Activated CD4-positive, alpha-beta T cell treated with anti-CD3 and anti-CD28 coated beads for 36 hours (primary cell): ENCODE data around the gene GLO1. TPM values are rescaled to one million over a fixed set of nuclear protein-coding genes. Genes with fewer than 3 reads are reported as not detected.

Experiments
- ATAC-seq: fragments of 200-7000 bp; cut with Tn5 transposase; one replicate; pipeline ENCODE4 v1.10.0; 2021; ENCODE audit warnings: mild to moderate bottlenecking, moderate library complexity
- CTCF ChIA-PET: fragments of 350-600 bp; sonication (Branson Sonifier 250); formaldehyde crosslinking; loops from one replicate; lab custom pipeline; 2021; ENCODE audit warnings: antibody characterized with exemption; lab: Charles Lee
- POLR2A ChIA-PET: fragments of 350-600 bp; sonication (Branson Sonifier 250); formaldehyde crosslinking; loops from one replicate; lab custom pipeline; 2021; ENCODE audit warnings: antibody characterized with exemption, inconsistent platforms; lab: Charles Lee
- DNase-seq: peaks from one replicate; pipeline ENCODE4 v3.0.0-alpha.2; 2020
- H3K27ac Mint-ChIP-seq: one replicate; pipeline ENCODE4 v1.8.0; 2021; ENCODE audit warnings: mixed read lengths
- H3K27me3 Mint-ChIP-seq: one replicate; pipeline ENCODE4 v1.8.0; 2021; ENCODE audit warnings: mixed read lengths
- H3K36me3 Mint-ChIP-seq: one replicate; pipeline ENCODE4 v1.8.0; 2021; ENCODE audit warnings: low read depth, mixed read lengths
- H3K4me1 Mint-ChIP-seq: one replicate; pipeline ENCODE4 v1.8.0; 2021; ENCODE audit warnings: mixed read lengths
- H3K4me3 Mint-ChIP-seq: one replicate; pipeline ENCODE4 v1.8.0; 2021; ENCODE audit warnings: mild to moderate bottlenecking, moderate library complexity, mixed read lengths
- H3K9me3 Mint-ChIP-seq: one replicate; pipeline ENCODE4 v1.8.0; 2021; ENCODE audit warnings: low read depth, mixed read lengths
- intact Hi-C, 2 experiments: fragments of 100-400 bp; cut with DNase I in 1 of 2; cut with micrococcal nuclease in 1 of 2; formaldehyde crosslinking; loops; one replicate each; pipeline versions ENCODE4 v1.14.2 to v1.15.1; 2022 to 2024; cut with DNase I, micrococcal nuclease
- total RNA-seq, 2 experiments: library from RNA; stranded (reverse); gene quantifications; one replicate each; pipeline ENCODE4 v1.2.3, GENCODE V29; 2021

GLO1 gene
- 100 to 1,000 TPM; 150 to 152 TPM for total RNA-seq

DNA sequence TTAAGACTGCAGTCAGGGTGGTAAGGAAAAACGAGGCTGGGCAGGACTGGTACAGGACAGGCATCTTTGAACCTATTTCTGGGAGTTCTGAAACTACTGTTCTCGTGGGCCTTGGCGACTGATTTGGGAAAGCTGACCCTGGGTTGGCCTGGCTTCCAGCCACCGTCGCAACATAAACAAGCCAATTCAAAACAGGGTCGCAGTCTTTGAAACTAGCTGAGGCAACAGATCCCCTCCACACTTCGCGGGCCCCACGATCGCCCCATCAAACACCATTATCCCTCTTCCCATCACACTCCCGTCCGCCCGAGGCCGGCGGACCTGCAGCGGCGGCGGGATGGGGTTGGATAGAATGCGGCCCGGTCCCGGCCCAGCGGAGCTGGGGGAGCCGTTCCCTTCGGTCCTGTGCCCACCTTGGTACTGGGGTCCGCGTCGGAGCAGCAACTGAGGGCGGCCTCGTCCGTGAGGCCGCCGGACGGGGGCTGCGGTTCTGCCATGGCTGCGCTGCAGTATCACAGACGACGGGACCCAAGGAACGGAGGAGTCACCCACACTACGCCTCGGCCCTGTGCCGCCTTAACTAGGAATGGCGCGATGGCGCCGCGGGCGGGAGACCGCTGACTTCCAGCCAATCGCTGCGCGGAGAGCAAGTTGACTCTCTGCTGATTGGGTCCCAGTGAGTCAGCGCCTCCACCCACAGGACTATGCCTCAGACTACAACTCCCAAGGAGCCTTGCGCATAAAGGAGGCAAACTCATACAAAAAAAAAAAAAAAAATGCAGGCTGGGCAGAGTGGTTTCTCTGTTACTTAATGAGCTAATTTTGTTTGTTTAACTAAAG is at the start of gene GLO1:
GLO1 (minus strand) TSS at position 588 of the 840 bp plus-strand sequence; CDS start at position 497, 91 bp downstream.
- H3K4me3 Mint-ChIP-seq: peak within 1 kb of the TSS; percentile 96
- ChIA-PET POLR2A (interaction anchor here (0.6 to 1.6 kb wide), 11 partner anchors 11 to 1247 kb away, joined by 3 to 14 read pairs (median 3); no protein-coding TSS in a partner anchor), CTCF (interaction anchor here (0.6 to 1.9 kb wide), 2 partner anchors 11 to 1008 kb away, joined by 3 to 6 read pairs; no protein-coding TSS in a partner anchor)
- intact Hi-C loops: loop anchor here (1.0 to 5.0 kb wide), 7 partner anchors 62 to 1269 kb away; partner anchors contain the start of genes BTBD9 (in 1 of the 2), CMTR1 (in 1 of the 2), KCNK5 (in 1 of the 2) and ZFAND3 (in 1 of the 2)
- H3K9me3 Mint-ChIP-seq: peaks cover 16% of the 10 kb centered on the region
- H3K36me3 Mint-ChIP-seq: peaks cover 44% of the 10 kb centered on the region
- H3K27ac Mint-ChIP-seq: peak within 1 kb of the TSS; percentile 98
- H3K4me1 Mint-ChIP-seq: peaks cover 38% of the 10 kb centered on the region
- peak; percentile 98 for DNase-seq
- peak; percentile 100 for ATAC-seq
- H3K27me3 Mint-ChIP-seq: peaks cover 3% of the 10 kb centered on the region

DNA sequence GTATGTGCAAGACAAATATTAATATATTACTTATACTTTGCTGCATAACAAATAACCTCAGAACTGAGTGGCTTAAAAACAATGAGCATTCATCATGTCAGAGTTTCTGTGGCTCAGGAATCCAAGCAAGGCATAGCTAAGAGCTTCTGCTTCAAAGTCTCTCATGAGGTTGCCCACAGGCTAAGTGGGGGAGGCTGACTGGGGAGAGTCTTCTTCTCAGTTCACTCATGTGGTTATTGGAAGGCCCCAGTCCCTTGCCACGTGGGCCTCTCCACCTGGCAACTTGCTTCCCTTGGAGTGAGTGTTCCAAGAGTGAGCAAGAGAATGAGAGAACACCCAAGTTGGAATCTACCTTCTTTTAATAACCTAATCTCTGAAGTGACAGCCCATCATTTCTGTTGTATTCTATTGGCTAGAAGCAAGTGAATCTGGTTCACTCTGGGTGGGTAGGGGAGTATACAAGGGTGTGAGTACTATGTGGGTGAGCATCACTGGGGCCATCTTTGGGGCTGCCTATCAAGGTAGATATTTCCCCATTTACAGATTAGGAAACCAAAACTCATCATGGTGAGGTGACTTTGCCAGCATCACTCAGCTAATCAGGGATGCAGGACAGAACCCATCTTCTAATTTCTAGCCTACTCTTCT is 48.1 kb upstream of the GLO1 start:
- H3K9me3 Mint-ChIP-seq: no peaks in the 10 kb centered on the region
- no peak overlapping the region for H3K27ac Mint-ChIP-seq
- H3K4me1 Mint-ChIP-seq: peaks cover 21% of the 10 kb centered on the region
- intact Hi-C loops: no loop called here
- ATAC-seq: peak; percentile 63
- H3K4me3 Mint-ChIP-seq: no peak overlapping the region
- no peaks in the 10 kb centered on the region for H3K36me3 Mint-ChIP-seq
- POLR2A ChIA-PET: no interaction called here
- peaks cover 4% of the 10 kb centered on the region for H3K27me3 Mint-ChIP-seq
- peak; percentile 53 for DNase-seq
- CTCF ChIA-PET: no interaction called here

DNA sequence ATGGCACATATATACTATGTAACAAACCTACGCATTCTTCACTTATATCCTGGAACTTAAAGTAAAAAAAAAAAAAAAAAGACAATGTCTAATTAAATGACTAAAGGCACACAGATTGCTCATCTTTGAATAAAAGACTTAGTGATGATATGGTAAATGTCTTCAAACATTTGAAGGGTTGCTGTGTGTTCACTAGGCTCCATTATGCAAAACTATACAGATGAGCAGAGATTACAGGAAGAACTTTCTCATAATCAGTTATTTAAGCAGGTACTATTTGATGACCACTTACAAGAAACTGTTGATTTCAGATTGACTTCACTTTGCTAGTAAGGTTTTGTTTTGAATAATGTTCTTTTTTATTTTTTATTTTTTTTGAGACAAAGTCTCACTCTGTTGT is 46.5 kb upstream of the GLO1 start:
- ChIA-PET POLR2A (no interaction called here), CTCF (no interaction called here)
- Mint-ChIP-seq H3K27ac (no peak overlapping the region), H3K4me3 (no peak overlapping the region), H3K9me3 (no peaks in the 10 kb centered on the region), H3K36me3 (no peaks in the 10 kb centered on the region), H3K27me3 (peaks cover 10% of the 10 kb centered on the region), H3K4me1 (peaks cover 10% of the 10 kb centered on the region)
- intact Hi-C loops: no loop called here
- DNase-seq: no peak
- peak; percentile 26 for ATAC-seq

DNA sequence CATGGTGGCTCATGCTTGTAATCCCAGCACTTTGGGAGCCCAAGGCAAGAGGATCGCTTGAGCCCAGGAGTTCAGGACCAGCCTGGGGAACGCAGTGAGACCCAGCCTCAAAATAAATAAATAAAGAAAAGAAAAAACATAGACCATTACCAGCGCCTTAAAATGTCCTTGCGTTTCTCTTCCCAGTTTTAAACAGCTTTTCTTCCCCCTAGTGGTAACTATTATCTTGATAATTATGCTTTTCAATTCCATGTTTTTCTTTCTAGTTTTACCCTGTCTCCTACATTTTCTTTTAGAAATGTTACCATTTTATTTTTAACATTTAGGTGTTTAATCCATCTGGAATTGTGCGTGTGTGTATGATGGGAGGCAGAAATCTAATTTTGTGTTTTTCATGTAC is 36.6 kb upstream of the GLO1 start:
- CTCF ChIA-PET: interaction anchor here (1.1 to 1.4 kb wide), 2 partner anchors 13 to 18 kb away, joined by 3 to 4 read pairs; no protein-coding TSS in a partner anchor

DNA sequence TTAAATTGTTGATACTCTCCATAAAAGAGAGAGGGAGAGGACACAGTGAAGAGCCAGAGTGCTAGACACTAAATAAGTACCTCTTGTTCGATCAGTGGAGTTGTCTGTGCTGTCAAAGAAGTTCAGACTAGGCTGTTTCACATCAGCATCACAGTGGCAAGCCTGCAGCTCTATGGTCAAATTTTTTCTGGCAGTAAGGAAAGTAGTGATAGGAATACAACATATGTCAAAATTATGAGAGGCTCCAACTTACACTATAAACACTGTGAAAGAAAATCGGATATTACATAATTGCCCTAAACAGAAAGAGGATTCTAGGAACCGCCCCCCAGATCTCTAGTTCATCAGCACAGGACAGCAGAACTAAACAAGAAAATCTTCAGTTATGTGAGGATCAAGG is 35.3 kb upstream of the GLO1 start:
- ATAC-seq: no peak
- intact Hi-C loops: no loop called here
- no peak for DNase-seq
- POLR2A ChIA-PET: no interaction called here
- Mint-ChIP-seq H3K4me1 (no peaks in the 10 kb centered on the region), H3K36me3 (no peaks in the 10 kb centered on the region), H3K9me3 (peaks cover 3% of the 10 kb centered on the region), H3K27ac (no peak overlapping the region), H3K27me3 (peaks cover 27% of the 10 kb centered on the region), H3K4me3 (no peak overlapping the region)
- CTCF ChIA-PET: no interaction called here

More for the DNA sequence above, 36.6 kb upstream of the GLO1 start:
- Mint-ChIP-seq H3K4me1 (no peaks in the 10 kb centered on the region), H3K27ac (no peak overlapping the region), H3K27me3 (peaks cover 29% of the 10 kb centered on the region), H3K4me3 (no peak overlapping the region), H3K9me3 (peaks cover 3% of the 10 kb centered on the region), H3K36me3 (no peaks in the 10 kb centered on the region)
- POLR2A ChIA-PET: no interaction called here
- DNase-seq (no peak), ATAC-seq (no peak)
- intact Hi-C loops: no loop called here

DNA sequence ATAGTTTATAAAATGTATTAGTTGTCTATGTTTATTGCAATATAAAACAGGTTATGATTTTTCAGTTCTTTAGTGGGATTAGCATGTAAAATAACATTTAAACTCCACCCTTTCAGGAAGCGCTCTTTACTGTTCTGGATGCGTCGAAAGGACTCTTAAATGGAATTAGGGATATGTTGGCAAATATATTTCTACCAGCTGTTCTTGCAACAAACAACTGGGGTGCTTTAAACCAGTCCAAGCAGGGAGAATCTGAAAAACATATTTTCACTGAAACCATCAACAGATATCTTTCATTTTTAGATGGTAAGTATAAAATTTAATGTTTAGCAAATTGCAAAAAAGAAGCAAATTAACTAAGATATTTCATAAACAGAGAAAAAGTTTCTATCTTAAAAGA is 34.0 kb upstream of the GLO1 start:
- Mint-ChIP-seq H3K27ac (no peak overlapping the region), H3K4me1 (no peaks in the 10 kb centered on the region), H3K4me3 (no peak overlapping the region), H3K9me3 (peaks cover 3% of the 10 kb centered on the region), H3K27me3 (peaks cover 25% of the 10 kb centered on the region), H3K36me3 (no peaks in the 10 kb centered on the region)
- ATAC-seq (no peak), DNase-seq (no peak)
- intact Hi-C loops: no loop called here
- CTCF ChIA-PET: interaction anchor here (1.9 kb wide), 1 partner anchor 10 kb away, joined by 6 read pairs; no protein-coding TSS in a partner anchor
- POLR2A ChIA-PET: no interaction called here

DNA sequence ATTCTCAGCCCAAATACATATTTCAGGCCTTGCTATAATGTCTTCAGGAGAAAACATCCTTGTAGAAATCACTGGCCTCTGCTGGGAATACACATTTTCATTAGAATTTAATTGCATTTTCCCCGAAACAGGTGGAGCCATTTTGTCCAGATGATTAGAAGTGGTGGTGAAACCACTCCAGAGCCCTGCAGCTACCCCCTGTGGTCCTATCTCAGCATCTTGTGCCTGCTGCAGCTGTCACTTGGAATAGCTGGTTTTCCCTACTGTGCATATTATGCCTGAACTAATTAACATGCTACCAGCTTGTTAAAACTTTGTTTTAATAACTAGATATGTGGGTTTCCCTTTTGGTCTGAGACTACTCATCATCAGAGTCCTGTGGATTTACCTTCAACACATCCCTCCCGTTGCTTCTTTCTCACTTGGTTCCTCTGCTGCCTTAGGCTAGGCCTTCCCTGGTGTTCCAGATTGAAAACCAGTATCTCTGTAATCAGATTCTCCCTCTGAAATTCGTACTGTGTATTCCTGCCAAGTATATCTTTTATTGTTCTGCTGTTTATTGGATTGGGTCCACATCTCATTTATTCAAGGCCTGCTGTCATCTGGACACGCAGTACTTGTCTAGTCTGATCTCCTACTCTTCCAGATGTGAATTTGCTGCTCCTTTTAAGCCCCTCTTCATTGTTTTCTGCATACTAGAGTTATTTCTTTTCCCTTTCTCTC is 27.4 kb upstream of the GLO1 start:
- no peak for DNase-seq
- ATAC-seq: no peak
- intact Hi-C loops: no loop called here
- ChIA-PET CTCF (interaction anchor here (0.9 kb wide), 1 partner anchor 18 kb away, joined by 4 read pairs; no protein-coding TSS in a partner anchor), POLR2A (no interaction called here)
- no peaks in the 10 kb centered on the region for H3K36me3 Mint-ChIP-seq
- no peak overlapping the region for H3K4me3 Mint-ChIP-seq
- H3K27me3 Mint-ChIP-seq: peaks cover 9% of the 10 kb centered on the region
- peaks cover under 1% of the 10 kb centered on the region for H3K9me3 Mint-ChIP-seq
- no peak overlapping the region for H3K27ac Mint-ChIP-seq
- H3K4me1 Mint-ChIP-seq: peaks cover 8% of the 10 kb centered on the region

DNA sequence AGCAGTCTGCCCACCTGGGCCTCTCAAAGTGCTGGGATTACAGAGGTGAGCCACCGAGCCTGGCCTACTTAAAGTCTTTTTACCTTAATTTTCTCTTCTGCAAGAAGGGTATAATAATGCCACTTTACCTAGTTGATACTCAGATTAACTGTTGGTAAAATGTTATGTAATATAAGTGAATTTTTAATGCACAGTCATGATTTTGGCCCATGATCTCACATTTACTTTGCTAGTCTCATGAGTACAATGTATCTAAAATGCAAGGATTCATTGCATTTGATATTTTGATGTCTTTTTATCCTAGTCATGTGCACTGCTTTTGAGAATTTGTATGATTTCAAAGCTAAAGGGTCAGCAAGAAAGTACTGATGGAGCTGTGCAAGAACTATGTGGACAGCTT is 25.3 kb upstream of the GLO1 start:
- CTCF ChIA-PET: interaction anchor here (0.5 to 1.7 kb wide), 2 partner anchors 8 to 1599 kb away, joined by 3 to 6 read pairs; no protein-coding TSS in a partner anchor
- no peak overlapping the region for H3K4me3 Mint-ChIP-seq
- H3K36me3 Mint-ChIP-seq: no peaks in the 10 kb centered on the region
- no peak for DNase-seq
- ATAC-seq: no peak
- POLR2A ChIA-PET: no interaction called here
- no peaks in the 10 kb centered on the region for H3K9me3 Mint-ChIP-seq
- intact Hi-C loops: no loop called here
- H3K27me3 Mint-ChIP-seq: peaks cover 3% of the 10 kb centered on the region
- H3K27ac Mint-ChIP-seq: no peak overlapping the region
- H3K4me1 Mint-ChIP-seq: peaks cover 10% of the 10 kb centered on the region

DNA sequence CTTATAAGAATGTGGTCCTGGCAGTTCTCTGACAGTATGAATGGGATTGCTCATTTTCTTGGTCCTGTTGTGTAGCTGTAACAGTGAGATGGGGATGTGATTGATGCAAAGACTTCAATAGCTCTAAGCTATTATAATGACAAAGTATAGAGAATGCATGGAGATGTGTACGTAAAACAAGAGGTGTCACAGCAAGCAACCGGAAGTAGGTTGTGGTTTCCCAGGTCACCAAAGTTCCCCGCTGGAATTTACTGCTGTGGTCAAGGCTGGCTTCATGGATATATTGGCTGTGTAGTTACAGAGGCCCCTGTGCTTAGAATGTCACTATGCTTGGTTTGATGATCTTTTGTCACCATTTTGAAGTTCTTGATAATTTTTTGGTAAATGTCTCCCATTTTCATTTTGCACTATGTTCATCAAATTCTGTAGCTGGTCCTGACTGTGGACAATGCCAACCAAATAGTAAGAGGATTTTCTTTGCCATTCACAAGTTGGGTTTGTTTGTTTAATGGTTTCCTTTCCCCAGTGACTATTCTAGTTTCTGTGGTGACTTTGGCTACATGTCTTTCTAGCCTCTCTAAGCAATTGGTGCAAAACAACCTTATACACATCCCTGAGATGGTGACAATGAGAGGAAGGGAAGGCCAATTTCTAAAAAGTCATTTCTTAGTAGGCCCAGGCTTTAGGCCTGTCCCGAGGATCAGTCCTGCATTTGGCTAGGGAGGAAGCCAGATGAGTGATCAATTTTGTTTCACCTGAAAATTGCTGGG is 22.7 kb upstream of the GLO1 start:
- H3K4me3 Mint-ChIP-seq: no peak overlapping the region
- CTCF ChIA-PET: interaction anchor here (0.5 to 1.5 kb wide), 2 partner anchors 28 to 399 kb away, joined by 3 to 4 read pairs; no protein-coding TSS in a partner anchor
- H3K36me3 Mint-ChIP-seq: no peaks in the 10 kb centered on the region
- no peak overlapping the region for H3K27ac Mint-ChIP-seq
- peaks cover 8% of the 10 kb centered on the region for H3K27me3 Mint-ChIP-seq
- no peaks in the 10 kb centered on the region for H3K9me3 Mint-ChIP-seq
- intact Hi-C loops: no loop called here
- DNase-seq (peak; percentile 13), ATAC-seq (peak; percentile 63)
- H3K4me1 Mint-ChIP-seq: peaks cover 10% of the 10 kb centered on the region
- POLR2A ChIA-PET: interaction anchor here (0.5 kb wide), 1 partner anchor 22 kb away, joined by 3 read pairs; the partner anchor contains the start of gene GLO1

DNA sequence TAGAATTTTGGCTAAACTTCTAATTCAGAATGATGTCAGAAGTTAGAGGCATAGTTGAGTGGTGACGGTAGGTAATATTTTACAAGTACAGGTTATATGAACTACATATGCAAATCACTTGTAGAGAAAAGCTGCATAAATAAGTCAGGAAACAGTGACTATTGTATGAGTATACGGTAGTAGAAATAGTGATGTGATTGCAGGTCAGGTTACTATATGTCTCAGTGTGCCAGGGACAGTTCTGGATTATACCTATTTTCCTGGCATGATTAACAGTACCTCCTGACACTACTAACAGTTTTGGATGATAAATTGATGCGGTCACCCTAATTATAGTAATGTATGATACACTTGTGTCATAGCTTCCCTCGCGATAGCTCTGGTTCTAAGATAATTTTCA is 21.4 kb upstream of the GLO1 start:
- CTCF ChIA-PET: interaction anchor here (0.6 to 1.5 kb wide), 2 partner anchors 29 to 152 kb away, joined by 3 to 4 read pairs; no protein-coding TSS in a partner anchor
- no peaks in the 10 kb centered on the region for H3K36me3 Mint-ChIP-seq
- POLR2A ChIA-PET: no interaction called here

More for the DNA sequence above, 21.4 kb upstream of the GLO1 start:
- peaks cover 2% of the 10 kb centered on the region for H3K9me3 Mint-ChIP-seq
- peaks cover 10% of the 10 kb centered on the region for H3K4me1 Mint-ChIP-seq
- no peak overlapping the region for H3K4me3 Mint-ChIP-seq
- DNase-seq: no peak
- H3K27ac Mint-ChIP-seq: no peak overlapping the region
- intact Hi-C loops: no loop called here
- peaks cover 15% of the 10 kb centered on the region for H3K27me3 Mint-ChIP-seq
- peak; percentile 6 for ATAC-seq
